LoVo (cell line): ENCODE measurements around the gene PDCD1LG2.
"Not testable (repeated sequence)": the region's sequence is repeated elsewhere in the genome, so short reads cannot be mapped to it uniquely, and the experiment has no call there.

ENCODE experiments used
- DNase-seq: peaks from one replicate; pipeline ENCODE4 v3.0.0-alpha.2; 2016; ENCODE audit warnings: low spot score

The PDCD1LG2 gene

GRCh38 chr9:5510360-5510931 is at the start of gene PDCD1LG2:
Gene PDCD1LG2, plus strand, starts transcription at chr9:5510531. Its CDS starts 12,016 bp downstream, at chr9:5522547.
- no peak for DNase-seq

- not testable (repeated sequence) for DNase-seq
Observed at GRCh38 chr9:5464831-5465330, 45.5 kb upstream of the PDCD1LG2 start.

- no peak for DNase-seq
Observed at GRCh38 chr9:5466005-5466404, 44.3 kb upstream of the PDCD1LG2 start.

- DNase-seq = no peak
Observed at GRCh38 chr9:5466766-5467165, 43.6 kb upstream of the PDCD1LG2 start.

GRCh38 chr9:5468850-5469249 is 41.5 kb upstream of the PDCD1LG2 start:
- no peak for DNase-seq

GRCh38 chr9:5470122-5470521 is 40.2 kb upstream of the PDCD1LG2 start:
- no peak for DNase-seq

- DNase-seq = no peak
Observed at GRCh38 chr9:5470816-5471215, 39.5 kb upstream of the PDCD1LG2 start.

GRCh38 chr9:5475611-5476010 is 34.7 kb upstream of the PDCD1LG2 start:
- not testable (repeated sequence) for DNase-seq

GRCh38 chr9:5478206-5478605 is 32.1 kb upstream of the PDCD1LG2 start:
- no peak for DNase-seq

GRCh38 chr9:5479994-5480694 is 30.2 kb upstream of the PDCD1LG2 start:
- DNase-seq = no peak

- DNase-seq = no peak
Observed at GRCh38 chr9:5480919-5481318, 29.4 kb upstream of the PDCD1LG2 start.

GRCh38 chr9:5481322-5482040 is 28.9 kb upstream of the PDCD1LG2 start:
- DNase-seq = no peak

- no peak for DNase-seq
Observed at GRCh38 chr9:5482194-5482593, 28.1 kb upstream of the PDCD1LG2 start.

GRCh38 chr9:5483306-5483705 is 27.0 kb upstream of the PDCD1LG2 start:
- no peak for DNase-seq

GRCh38 chr9:5485378-5486085 is 24.8 kb upstream of the PDCD1LG2 start:
- no peak for DNase-seq

- DNase-seq = no peak
Observed at GRCh38 chr9:5486988-5487387, 23.3 kb upstream of the PDCD1LG2 start.

GRCh38 chr9:5488221-5489008 is 21.9 kb upstream of the PDCD1LG2 start:
- no peak for DNase-seq

- no peak for DNase-seq
Observed at GRCh38 chr9:5489630-5490490, 20.5 kb upstream of the PDCD1LG2 start.

- no peak for DNase-seq
Observed at GRCh38 chr9:5492965-5493678, 17.2 kb upstream of the PDCD1LG2 start.
